H1 (cell line): ENCODE data around the gene AKAP7. TPM values are rescaled to one million over a fixed set of nuclear protein-coding genes. Genes with fewer than 3 reads are reported as not detected.

Experiments
- CTCF ChIA-PET: fragments of 300-600 bp; sonication (Branson Sonifier 250); formaldehyde crosslinking; loops from one replicate; lab custom pipeline; 2021; ENCODE audit not compliant: partially characterized antibody; lab: Charles Lee
- POLR2A ChIA-PET: fragments of 300-600 bp; sonication (Branson Sonifier 250); formaldehyde crosslinking; loops from one replicate; lab custom pipeline; 2021; ENCODE audit warnings: inconsistent platforms; ENCODE audit not compliant: partially characterized antibody; lab: Charles Lee
- DNase-seq, 2 experiments: peaks; one replicate each; pipeline versions ENCODE4 v3.0.0 to v3.0.0-alpha.2; 2010 to 2022; ENCODE audit warnings: low spot score in 2 of 2, low read depth in 1 of 2, mixed read lengths in 1 of 2
- FAIRE-seq: peaks from 2 replicates; lab custom pipeline; 2011; peaks lifted over from hg19 to GRCh38; lab: Jason Lieb, UNC
- H2AFZ ChIP-seq: 2 replicates; pipeline ENCODE4 v1.8.1; 2012; ENCODE audit warnings: low read length, inconsistent platforms
- H2AK5ac ChIP-seq: 2 replicates; pipeline ENCODE4 v1.6.1; 2013; ENCODE audit warnings: low read depth, low read length
- H2BK120ac ChIP-seq: replicated peaks from 2 replicates; pipeline ENCODE3; 2013; ENCODE audit warnings: low read depth, low read length, inconsistent platforms
- H2BK12ac ChIP-seq: 2 replicates; pipeline ENCODE4 v1.6.1; 2013; ENCODE audit warnings: low read depth, low read length
- H2BK15ac ChIP-seq: 2 replicates; pipeline ENCODE4 v1.6.1; 2013; ENCODE audit warnings: low read length
- H2BK20ac ChIP-seq: 2 replicates; pipeline ENCODE4 v1.6.1; 2013; ENCODE audit warnings: low read length
- H2BK5ac ChIP-seq: 2 replicates; pipeline ENCODE4 v1.6.1; 2013; ENCODE audit warnings: low read depth, low read length
- H3K14ac ChIP-seq: 2 replicates; pipeline ENCODE4 v1.6.1; 2013; ENCODE audit warnings: inconsistent platforms; ENCODE audit not compliant: insufficient read length
- H3K18ac ChIP-seq: 2 replicates; pipeline ENCODE4 v1.6.1; 2013; ENCODE audit warnings: low read length; ENCODE audit errors: extremely low read depth
- H3K23ac ChIP-seq: 2 replicates; pipeline ENCODE4 v1.6.1; 2013; ENCODE audit warnings: inconsistent platforms; ENCODE audit not compliant: insufficient read length
- H3K23me2 ChIP-seq: 2 replicates; pipeline ENCODE4 v1.6.1; 2013; ENCODE audit warnings: low read depth, low read length
- H3K27ac ChIP-seq: 2 replicates; pipeline ENCODE4 v1.6.1; 2011; ENCODE audit warnings: low read depth, low read length, inconsistent platforms
- H3K27me3 ChIP-seq, 4 experiments: replicated peaks in 1 of 4; 1 replicate in 1 of 4; 2 replicates in 3 of 4; pipeline versions ENCODE4 v1.6.1 to v1.8.1; 2011 to 2013; ENCODE audit warnings: low read length in 3 of 4, mild to moderate bottlenecking in 3 of 4, inconsistent platforms in 2 of 4, mixed read lengths in 2 of 4, moderate library complexity in 1 of 4; ENCODE audit not compliant: control insufficient read depth in 3 of 4, insufficient read depth in 3 of 4; ENCODE audit errors: extremely low read depth in 1 of 4
- H3K36me3 ChIP-seq, 4 experiments: 2 replicates each; pipeline versions ENCODE4 v1.6.1 to v1.8.1; 2011 to 2013; ENCODE audit warnings: mild to moderate bottlenecking in 4 of 4, low read length in 3 of 4, moderate library complexity in 2 of 4, control low read depth in 1 of 4, inconsistent platforms in 1 of 4; ENCODE audit not compliant: insufficient read depth in 4 of 4, control insufficient read depth in 2 of 4
- H3K4ac ChIP-seq: replicated peaks from 2 replicates; pipeline ENCODE3; 2013; ENCODE audit warnings: low read length, low read depth, mixed read lengths, inconsistent platforms; ENCODE audit not compliant: insufficient read length
- H3K4me1 ChIP-seq, 4 experiments: replicated peaks in 1 of 4; 1 replicate in 1 of 4; 2 replicates in 3 of 4; pipeline versions ENCODE4 v1.6.1 to v1.8.1; 2011 to 2013; ENCODE audit warnings: low read length in 3 of 4, inconsistent platforms in 2 of 4, mixed read lengths in 1 of 4; ENCODE audit not compliant: insufficient read depth in 4 of 4, control insufficient read depth in 3 of 4
- H3K4me2 ChIP-seq, 2 experiments: 2 replicates each; pipeline versions ENCODE4 v1.6.1 to v1.8.1; 2011 to 2013; ENCODE audit warnings: low read depth in 2 of 2, low read length in 2 of 2, control low read depth in 1 of 2, inconsistent platforms in 1 of 2, mild to moderate bottlenecking in 1 of 2; ENCODE audit not compliant: insufficient read depth in 1 of 2
- H3K4me3 ChIP-seq, 4 experiments: fragments of 200-600, 300-600 bp in 1 of 4; sonication (generic), shearing (Covaris generic), sonication (Bioruptor Twin) in 1 of 4; 2 replicates each; pipeline versions ENCODE4 v1.5.1 to v1.8.1; 2011 to 2016; ENCODE audit warnings: low read length in 4 of 4, low read depth in 3 of 4, control low read depth in 2 of 4, inconsistent platforms in 2 of 4, mild to moderate bottlenecking in 2 of 4, mixed read lengths in 1 of 4, moderate library complexity in 1 of 4; ENCODE audit not compliant: insufficient read depth in 2 of 4; ENCODE audit errors: extremely low read depth in 1 of 4
- H3K56ac ChIP-seq: replicated peaks from 2 replicates; pipeline ENCODE3; 2013; ENCODE audit warnings: low read depth, mild to moderate bottlenecking, mixed read lengths, low read length, inconsistent platforms; ENCODE audit not compliant: insufficient read length
- H3K79me1 ChIP-seq: 2 replicates; pipeline ENCODE4 v1.6.1; 2013; ENCODE audit warnings: low read depth, low read length, control low read depth
- H3K79me2 ChIP-seq, 2 experiments: 2 replicates each; pipeline versions ENCODE4 v1.6.1 to v1.8.1; 2012 to 2013; ENCODE audit warnings: low read length in 2 of 2, mild to moderate bottlenecking in 2 of 2, inconsistent platforms in 1 of 2; ENCODE audit not compliant: insufficient read depth in 2 of 2, control insufficient read depth in 1 of 2
- H3K9ac ChIP-seq, 4 experiments: replicated peaks in 1 of 4; 1 replicate in 1 of 4; 2 replicates in 3 of 4; pipeline versions ENCODE4 v1.6.1 to v1.8.1; 2011 to 2013; ENCODE audit warnings: low read depth in 3 of 4, low read length in 3 of 4, control low read depth in 2 of 4, mild to moderate bottlenecking in 2 of 4, moderate library complexity in 2 of 4, inconsistent platforms in 1 of 4; ENCODE audit errors: extremely low read depth in 1 of 4
- H3K9me3 ChIP-seq, 2 experiments: 2 replicates each; pipeline versions ENCODE4 v1.6.1 to v1.8.1; 2012 to 2013; ENCODE audit warnings: mild to moderate bottlenecking in 2 of 2, moderate library complexity in 2 of 2, control low read depth in 1 of 2, inconsistent platforms in 1 of 2, low read depth in 1 of 2, low read length in 1 of 2, mixed read lengths in 1 of 2; ENCODE audit not compliant: insufficient read depth in 2 of 2
- H4K20me1 ChIP-seq, 2 experiments: replicated peaks in 1 of 2; 2 replicates each; pipeline versions ENCODE3 to v1.8.1; 2011 to 2013; ENCODE audit warnings: inconsistent platforms in 2 of 2, low read length in 2 of 2, mild to moderate bottlenecking in 1 of 2; ENCODE audit not compliant: insufficient read depth in 2 of 2, control insufficient read depth in 1 of 2
- H4K5ac ChIP-seq: 2 replicates; pipeline ENCODE4 v1.6.1; 2013; ENCODE audit warnings: low read length, low read depth, mixed read lengths, inconsistent platforms; ENCODE audit not compliant: insufficient read length
- H4K8ac ChIP-seq: 2 replicates; pipeline ENCODE4 v1.8.0; 2013; ENCODE audit warnings: mild to moderate bottlenecking, moderate library complexity, low read length, inconsistent platforms; ENCODE audit not compliant: insufficient read depth; ENCODE audit errors: extremely low read depth
- H4K91ac ChIP-seq: replicated peaks from 2 replicates; pipeline ENCODE3; 2013; ENCODE audit warnings: low read length, mixed read lengths, inconsistent platforms; ENCODE audit not compliant: insufficient read length
- BCL11A ChIP-seq, 2 experiments: IDR thresholded peaks; one replicate each; pipeline ENCODE4 v1.6.1; 2011; ENCODE audit warnings: low read depth in 2 of 2, low read length in 2 of 2, mild to moderate bottlenecking in 2 of 2
- POLR2AphosphoS5 ChIP-seq: IDR thresholded peaks from 2 replicates; pipeline ENCODE4 v1.6.1; 2011; ENCODE audit warnings: low read depth, low read length
- RAD21 ChIP-seq, 2 experiments: IDR thresholded peaks in 1 of 2; conservative IDR thresholded peaks in 1 of 2; 2 replicates each; pipeline ENCODE4 v1.6.1; 2011; ENCODE audit warnings: low read depth in 2 of 2, low read length in 2 of 2, improper control_type of control experiment in 1 of 2, inconsistent platforms in 1 of 2, mild to moderate bottlenecking in 1 of 2, moderate library complexity in 1 of 2
- SIRT6 ChIP-seq: IDR thresholded peaks from one replicate; pipeline ENCODE4 v1.7.1; 2012; ENCODE audit warnings: low read length, inconsistent platforms
- TAF7 ChIP-seq: optimal IDR thresholded peaks from 2 replicates; pipeline ENCODE3; 2011; ENCODE audit warnings: low read depth, mild to moderate bottlenecking, inconsistent platforms, low read length, moderate library complexity, borderline replicate concordance
- YY1 ChIP-seq: IDR thresholded peaks from 2 replicates; pipeline ENCODE4 v1.6.1; 2011; ENCODE audit warnings: low read depth, mild to moderate bottlenecking, low read length
- WGBS, 2 experiments: shearing (Covaris generic) in 1 of 2; methylation state at CpG; one replicate each; pipeline versions ENCODE4 v1.1.6 to v1.1.7; 2013 to 2015; ENCODE audit warnings: low lambda C conversion rate in 2 of 2, mixed read lengths in 2 of 2, inconsistent platforms in 1 of 2, low coverage in 1 of 2, missing lambda C conversion rate in 1 of 2; ENCODE audit not compliant: insufficient replicate concordance in 2 of 2, insufficient coverage in 1 of 2, insufficient read length in 1 of 2; ENCODE audit errors: extremely low coverage in 1 of 2, missing lambda C conversion rate in 1 of 2; 5-methylcytosine and 5-hydroxymethylcytosine counted together
- polyA plus RNA-seq, 7 experiments: library from polyadenylated mRNA; depleted of rRNA in 3 of 7; stranded (reverse) in 5 of 7; unstranded in 2 of 7; fragments of >200 nt in 5 of 7; fragments of 200-250 nt in 2 of 7; gene quantifications; 1 replicate in 5 of 7; 2 replicates in 1 of 7; 4 replicates in 1 of 7; pipeline versions ENCODE4 v1.2.1 to v1.2.3, GENCODE V29; 2011 to 2013; ENCODE audit warnings: missing spikeins in 2 of 7, mixed read lengths in 2 of 7
- total RNA-seq: library from RNA; stranded (reverse); fragmentation: NEBNext Ultra II Directional; extraction: Animal tissue kit (Norgen Biotek cat#: 25700); gene quantifications from 2 replicates; pipeline ENCODE4 v1.2.1, GENCODE V29; 2021

The AKAP7 gene
- total and polyA plus RNA-seq, 2 of the 8 experiments (the other 6 are each of a cell fraction or from before 2014, with no cell fraction given), result 4.7 to 16.9 TPM

DNA sequence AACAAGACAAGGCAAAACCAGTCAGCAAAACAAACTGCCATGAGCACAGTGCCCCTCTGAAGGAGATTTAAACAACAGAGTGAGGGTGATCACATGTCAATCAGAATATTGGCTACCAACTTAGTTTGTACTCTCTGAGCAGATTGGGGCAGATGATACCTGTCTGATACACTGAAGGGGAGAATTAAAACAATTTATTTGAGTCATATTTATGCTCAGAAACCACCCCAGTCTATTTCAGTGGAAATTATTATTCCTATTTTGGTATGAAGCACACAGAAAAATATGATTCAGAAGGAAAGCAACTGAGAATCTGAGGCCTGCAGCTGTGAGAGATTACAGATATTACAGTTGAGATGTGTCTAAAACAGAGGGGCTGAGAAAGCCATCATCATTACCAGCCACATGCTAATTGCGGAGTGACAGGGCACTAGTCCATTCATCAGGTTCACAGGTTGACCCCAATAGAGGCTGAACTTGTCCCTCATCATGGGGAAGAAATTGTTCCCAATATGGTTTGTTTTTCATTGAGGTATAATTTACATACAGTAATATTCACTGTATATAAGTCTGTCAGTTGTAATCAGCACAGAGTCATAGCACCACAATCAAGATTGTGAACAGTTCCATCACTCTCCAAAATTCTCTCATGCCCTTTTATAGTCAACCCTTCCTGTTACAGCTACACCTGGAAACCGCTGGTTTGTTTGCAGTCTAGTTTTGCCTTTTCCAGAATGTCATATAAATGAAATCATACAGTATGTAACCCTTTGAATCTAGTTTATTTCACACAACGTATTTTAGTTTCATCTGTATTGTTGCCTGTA is 134.5 kb downstream of the AKAP7 start:
- H3K56ac ChIP-seq, result no peak overlapping the region
- H3K4ac ChIP-seq, result no peak overlapping the region
- no peak overlapping the region for H3K27ac ChIP-seq
- 0 out of 8 replicates have a peak, but pooled peaks cover 0 to 3% (median 0%) of the 10 kb centered on the region in 4 experiments for H3K36me3 ChIP-seq
- TF ChIP-seq YY1, result no peak
- TF ChIP-seq RAD21 (IDR thresholded peaks at IDR 0.05 in 1 of 2, conservative IDR thresholded peaks at IDR 0.05 in 1 of 2; ENCODE audit: low read depth in 2 of 2, low read length in 2 of 2), result no peak
- TF ChIP-seq TAF7, result no peak
- TF ChIP-seq POLR2AphosphoS5, result no peak
- TF ChIP-seq BCL11A (IDR thresholded peaks at IDR 0.05; ENCODE audit: low read depth in 2 of 2, low read length in 2 of 2), result no peak
- no peak for TF ChIP-seq SIRT6
- H3K14ac ChIP-seq, result no peak overlapping the region
- FAIRE-seq (no peak), DNase-seq (no peak)
- no peak overlapping the region for H3K4me2 ChIP-seq
- no peaks in the 10 kb centered on the region for H3K79me2 ChIP-seq
- no peak overlapping the region for H2AK5ac ChIP-seq
- no peak overlapping the region for H2BK20ac ChIP-seq
- no peak overlapping the region for H2BK15ac ChIP-seq
- H3K4me1 ChIP-seq, result no peaks in the 10 kb centered on the region
- H3K23ac ChIP-seq, result no peak overlapping the region
- H4K91ac ChIP-seq, result no peak overlapping the region
- H2AFZ ChIP-seq, result no peak overlapping the region
- no peak overlapping the region for H2BK12ac ChIP-seq
- WGBS, 2 experiments, result 98% methylated on average over 3 of the region's 3 CpGs; no CpG with 5 or more reads in 1 of the 2 experiments
- peaks cover 0 to 1% (median 0%) of the 10 kb centered on the region in 4 experiments; a peak in 1 of 7 replicates for H3K27me3 ChIP-seq
- H3K23me2 ChIP-seq, result no peaks in the 10 kb centered on the region
- no peak overlapping the region for H2BK120ac ChIP-seq
- no peak overlapping the region for H2BK5ac ChIP-seq
- CTCF ChIA-PET, result interaction anchor here (1.6 kb wide), 1 partner anchor 64 kb away, joined by 3 read pairs; no protein-coding TSS in a partner anchor
- H3K18ac ChIP-seq, result no peak overlapping the region
- no peak overlapping the region for H4K8ac ChIP-seq
- no peak overlapping the region for H3K9ac ChIP-seq
- H3K79me1 ChIP-seq, result no peaks in the 10 kb centered on the region
- POLR2A ChIA-PET, result no interaction called here
- H3K4me3 ChIP-seq, result no peak overlapping the region
- H4K5ac ChIP-seq, result no peak overlapping the region
- H3K9me3 ChIP-seq, result peaks cover 10 to 14% of the 10 kb centered on the region in 2 experiments
- H4K20me1 ChIP-seq, result no peaks in the 10 kb centered on the region
